Measurements from ENCODE around the gene TAS2R31. TPM values are rescaled to one million over a fixed set of nuclear protein-coding genes. Genes with fewer than 3 reads are reported as not detected.
A peak's percentile ranks its signal among the peaks of the same experiment; 100 is the strongest.

Gene TAS2R31
- total and polyA plus RNA-seq, 2 of the 13 experiments (the other 11 are each of a cell fraction or from before 2014, with no cell fraction given) = 0.96 to 6.5 TPM

GRCh38 chr12:11015775-11016430, 15.3 kb downstream of the TAS2R31 start (continued):
- no peak for TF ChIP-seq ZNF260 (CRISPR knock-in tag; IDR thresholded peaks at IDR 0.05; ENCODE audit: borderline replicate concordance, low read depth)
- peak; percentile 68; the same call in 1 of the 2 replicates for TF ChIP-seq ZKSCAN5 (CRISPR knock-in tag; IDR thresholded peaks at IDR 0.05)
- no peak for TF ChIP-seq KDM5A (IDR thresholded peaks at IDR 0.05; ENCODE audit: borderline replicate concordance, low read length)
- TF ChIP-seq HMG20B (CRISPR knock-in tag; conservative IDR thresholded peaks at IDR 0.05) = no peak; the same call in 1 of the 2 replicates
- TF ChIP-seq ZFP36 (IDR thresholded peaks at IDR 0.05; ENCODE audit: borderline replicate concordance, low read depth, low read length, partially characterized antibody) = no peak
- TF ChIP-seq SMAD3 (CRISPR knock-in tag; IDR thresholded peaks at IDR 0.05) = 0 out of 2 replicates have a peak, but pooled peaks have one; percentile 55
- TF ChIP-seq TEF (CRISPR knock-in tag; IDR thresholded peaks at IDR 0.05) = no peak
- 0 out of 2 replicates have a peak, but pooled peaks have one; percentile 17 for TF ChIP-seq MXD4 (CRISPR knock-in tag; IDR thresholded peaks at IDR 0.05)
- TF ChIP-seq ATF6 (CRISPR knock-in tag; conservative IDR thresholded peaks at IDR 0.05) = no peak
- peak; percentile 46; the same call in 1 of the 2 replicates for TF ChIP-seq HOXA3 (CRISPR knock-in tag; IDR thresholded peaks at IDR 0.05)
- TF ChIP-seq ZBTB20 (CRISPR knock-in tag; IDR thresholded peaks at IDR 0.05; ENCODE audit: borderline replicate concordance, low read depth) = peak; percentile 70; the same call in 1 of the 2 replicates
- TF ChIP-seq ZNF703 (CRISPR knock-in tag; IDR thresholded peaks at IDR 0.05; ENCODE audit: borderline replicate concordance) = no peak
- no peak for TF ChIP-seq THAP11 (CRISPR knock-in tag; IDR thresholded peaks at IDR 0.05)
- no peak for TF ChIP-seq TBP (CRISPR knock-in tag; IDR thresholded peaks at IDR 0.05)
- TF ChIP-seq TGIF2 (CRISPR knock-in tag; IDR thresholded peaks at IDR 0.05) = no peak
- TF ChIP-seq ZNF331 (CRISPR knock-in tag; IDR thresholded peaks at IDR 0.05) = peak; percentile 74; the same call in 1 of the 2 replicates
- TF ChIP-seq ZEB1 (IDR thresholded peaks at IDR 0.05; ENCODE audit: insufficient replicate concordance, low read depth) = no peak
- TF ChIP-seq, protein P1, sequence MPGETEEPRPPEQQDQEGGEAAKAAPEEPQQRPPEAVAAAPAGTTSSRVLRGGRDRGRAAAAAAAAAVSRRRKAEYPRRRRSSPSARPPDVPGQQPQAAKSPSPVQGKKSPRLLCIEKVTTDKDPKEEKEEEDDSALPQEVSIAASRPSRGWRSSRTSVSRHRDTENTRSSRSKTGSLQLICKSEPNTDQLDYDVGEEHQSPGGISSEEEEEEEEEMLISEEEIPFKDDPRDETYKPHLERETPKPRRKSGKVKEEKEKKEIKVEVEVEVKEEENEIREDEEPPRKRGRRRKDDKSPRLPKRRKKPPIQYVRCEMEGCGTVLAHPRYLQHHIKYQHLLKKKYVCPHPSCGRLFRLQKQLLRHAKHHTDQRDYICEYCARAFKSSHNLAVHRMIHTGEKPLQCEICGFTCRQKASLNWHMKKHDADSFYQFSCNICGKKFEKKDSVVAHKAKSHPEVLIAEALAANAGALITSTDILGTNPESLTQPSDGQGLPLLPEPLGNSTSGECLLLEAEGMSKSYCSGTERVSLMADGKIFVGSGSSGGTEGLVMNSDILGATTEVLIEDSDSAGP (CRISPR knock-in tag; IDR thresholded peaks at IDR 0.05; ENCODE audit: borderline replicate concordance) = no peak
- TF ChIP-seq ZNF652 (CRISPR knock-in tag; IDR thresholded peaks at IDR 0.05; ENCODE audit: borderline replicate concordance, low read depth) = no peak; the same call in 1 of the 2 replicates
- no peak for TF ChIP-seq AKAP8 (CRISPR knock-in tag; IDR thresholded peaks at IDR 0.05)
- TF ChIP-seq NCOR1 (IDR thresholded peaks at IDR 0.05; ENCODE audit: borderline replicate concordance, low read length) = peak; percentile 69; the same call in 1 of the 2 replicates
- TF ChIP-seq HMGA1 (CRISPR knock-in tag; conservative IDR thresholded peaks at IDR 0.05) = no peak
- TF ChIP-seq SYNCRIP (IDR thresholded peaks at IDR 0.05; ENCODE audit: insufficient read depth, low read depth, low read length) = no peak
- TF ChIP-seq MYC (CRISPR knock-in tag; IDR thresholded peaks at IDR 0.05; ENCODE audit: borderline replicate concordance) = 0 out of 2 replicates have a peak, but pooled peaks have one; percentile 11
- TF ChIP-seq HOMEZ (CRISPR knock-in tag; IDR thresholded peaks at IDR 0.05; ENCODE audit: low read depth) = peak; percentile 98
